ENCODE data around the gene PLEKHM3.

- no peak for TF ChIP-seq CTCF (IDR thresholded peaks at IDR 0.05)
- no peak for TF ChIP-seq POLR2A (IDR thresholded peaks at IDR 0.05)
- TF ChIP-seq POLR2AphosphoS5 (IDR thresholded peaks at IDR 0.05) = no peak
- TF ChIP-seq EP300 (IDR thresholded peaks at IDR 0.05; ENCODE audit: low read depth) = no peak
Measured at GRCh38 chr2:207808119-207808518, 217.2 kb downstream of the PLEKHM3 start.

Data from transverse colon (tissue), 4 donors.